Measurements from ENCODE around the gene FOXJ1.

The FOXJ1 gene

DNA sequence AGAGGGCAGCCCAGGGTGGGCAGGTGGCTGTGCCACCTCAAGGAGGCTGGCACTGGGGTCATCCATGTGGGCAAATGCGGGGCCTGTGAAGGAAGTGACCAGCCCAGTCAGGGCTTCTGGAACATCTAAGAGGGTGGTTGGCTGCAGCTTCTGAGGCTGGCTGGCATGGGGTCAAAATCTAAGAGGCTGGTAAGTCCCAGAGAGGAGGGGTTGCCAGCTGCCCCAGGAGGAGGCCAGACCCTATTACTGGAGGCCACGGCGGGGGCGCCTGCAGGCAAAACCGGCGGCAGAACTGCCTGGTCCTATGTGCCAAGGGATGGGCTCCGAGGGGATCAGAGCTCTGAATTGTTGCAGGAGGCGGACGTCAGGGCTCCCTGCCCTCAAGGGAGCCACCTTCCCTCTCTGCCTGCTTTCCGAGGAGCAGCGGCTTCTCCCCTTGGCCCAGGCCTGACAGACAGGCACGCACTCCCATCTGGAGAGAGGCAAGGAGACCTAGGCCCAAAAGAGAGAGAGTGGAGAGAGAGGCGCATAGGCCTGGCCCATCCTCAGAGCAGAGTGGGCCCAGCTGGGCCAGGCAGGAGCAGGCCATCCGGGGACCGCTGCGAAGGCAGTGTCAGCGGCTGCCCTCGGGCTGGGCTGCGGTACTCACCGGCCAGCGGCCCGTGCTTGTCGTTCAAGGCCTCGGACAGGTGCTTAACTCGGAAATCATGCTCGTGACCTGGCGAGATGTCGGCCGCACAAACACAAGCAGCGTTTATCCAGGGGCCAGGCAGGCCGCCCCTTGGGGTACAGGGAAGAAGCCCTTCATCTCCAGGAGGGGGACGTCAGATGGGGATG lies 51.1 kb downstream of the FOXJ1 start:
- no peak for DNase-seq

GRCh38 chr17:76088868-76089576 lies 52.0 kb downstream of the FOXJ1 start:
- DNase-seq, result no peak

- DNase-seq, result no peak
Observed at GRCh38 chr17:76088041-76088867, 52.8 kb downstream of the FOXJ1 start.

DNA sequence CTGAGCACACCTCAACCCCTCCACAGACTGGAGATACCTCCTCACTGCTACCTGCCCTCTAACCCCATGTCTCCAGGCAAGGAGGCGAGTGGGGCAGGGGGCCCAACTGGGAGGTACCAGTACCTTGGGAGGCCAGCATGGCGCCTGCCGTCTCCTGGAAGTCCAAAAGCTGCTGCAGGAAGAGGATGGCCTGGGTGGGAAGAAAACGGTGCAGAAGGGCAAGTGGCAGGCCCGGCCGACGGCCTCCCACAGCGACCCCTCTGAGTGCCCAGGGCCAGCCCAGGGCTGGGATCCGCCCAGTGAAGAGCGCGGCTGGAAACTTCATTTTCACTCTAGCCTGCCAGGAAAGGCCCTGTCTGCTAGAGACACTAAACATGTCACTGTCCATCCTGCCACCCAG lies 53.5 kb downstream of the FOXJ1 start:
- DNase-seq, result no peak

GRCh38 chr17:76086384-76086783 lies 54.7 kb downstream of the FOXJ1 start:
- no peak for DNase-seq
